Keratinocyte (primary cell): ENCODE measurements around the gene TCN1.

Experiments
- CTCF ChIP-seq, 3 experiments: IDR thresholded peaks in 1 of 3; conservative IDR thresholded peaks in 1 of 3; optimal IDR thresholded peaks in 1 of 3; 2 replicates in 2 of 3; 3 replicates in 1 of 3; pipeline versions ENCODE3 to v1.5.1; 2011; ENCODE audit warnings: low read length in 3 of 3, mild to moderate bottlenecking in 3 of 3, moderate library complexity in 2 of 3, control low read depth in 1 of 3, inconsistent platforms in 1 of 3; ENCODE audit not compliant: insufficient read depth in 2 of 3; ENCODE audit errors: extremely low read depth in 1 of 3
- EZH2 ChIP-seq: IDR thresholded peaks from one replicate; pipeline ENCODE4 v1.6.1; 2012; ENCODE audit warnings: inconsistent platforms, mild to moderate bottlenecking, low read length, moderate library complexity

- TF ChIP-seq CTCF (optimal IDR thresholded peaks at IDR 0.05 in 1 of 3, IDR thresholded peaks at IDR 0.05 in 1 of 3, conservative IDR thresholded peaks at IDR 0.05 in 1 of 3; ENCODE audit: extremely low read depth in 1 of 3, insufficient read depth in 2 of 3, low read length in 3 of 3) (no peak), EZH2 (no peak)
These were observed 5.8 kb upstream of the TCN1 start for GRCh38 chr11:59872076-59872475.
